H7 (cell line): ENCODE data around the gene FYCO1. TPM values are rescaled to one million over a fixed set of nuclear protein-coding genes. Genes with fewer than 3 reads are reported as not detected.

Experiments used
- DNase-seq: peaks from one replicate; pipeline ENCODE4 v3.0.0; 2012
- H3K27me3 ChIP-seq: 2 replicates; pipeline ENCODE4 v1.6.0; 2011; ENCODE audit warnings: mild to moderate bottlenecking, low read length; ENCODE audit not compliant: control insufficient read depth, insufficient read depth
- H3K36me3 ChIP-seq: replicated peaks from 2 replicates; pipeline ENCODE4 v1.5.1; 2011; ENCODE audit warnings: low read length; ENCODE audit not compliant: control insufficient read depth, insufficient read depth
- H3K4me3 ChIP-seq: 2 replicates; pipeline ENCODE4 v1.5.1; 2011; ENCODE audit warnings: low read depth, mild to moderate bottlenecking, control low read depth, low read length, moderate library complexity; ENCODE audit not compliant: insufficient read depth
- total RNA-seq: library from RNA; depleted of rRNA; stranded (reverse); fragments of >200 nt; shearing (Covaris generic); gene quantifications from 2 replicates; pipeline ENCODE4 v1.2.3, GENCODE V29; 2014

FYCO1 gene
- total RNA-seq, 1 experiment from 2014 or later: 4.9 TPM

- Histone ChIP-seq H3K36me3 (peaks cover 7% of the 10 kb centered on the region), H3K27me3 (no peaks in the 10 kb centered on the region), H3K4me3 (no peak overlapping the region)
- DNase-seq: no peak
Measured at GRCh38 chr3:45940781-45941365, 54.8 kb downstream of the FYCO1 start.

DNA sequence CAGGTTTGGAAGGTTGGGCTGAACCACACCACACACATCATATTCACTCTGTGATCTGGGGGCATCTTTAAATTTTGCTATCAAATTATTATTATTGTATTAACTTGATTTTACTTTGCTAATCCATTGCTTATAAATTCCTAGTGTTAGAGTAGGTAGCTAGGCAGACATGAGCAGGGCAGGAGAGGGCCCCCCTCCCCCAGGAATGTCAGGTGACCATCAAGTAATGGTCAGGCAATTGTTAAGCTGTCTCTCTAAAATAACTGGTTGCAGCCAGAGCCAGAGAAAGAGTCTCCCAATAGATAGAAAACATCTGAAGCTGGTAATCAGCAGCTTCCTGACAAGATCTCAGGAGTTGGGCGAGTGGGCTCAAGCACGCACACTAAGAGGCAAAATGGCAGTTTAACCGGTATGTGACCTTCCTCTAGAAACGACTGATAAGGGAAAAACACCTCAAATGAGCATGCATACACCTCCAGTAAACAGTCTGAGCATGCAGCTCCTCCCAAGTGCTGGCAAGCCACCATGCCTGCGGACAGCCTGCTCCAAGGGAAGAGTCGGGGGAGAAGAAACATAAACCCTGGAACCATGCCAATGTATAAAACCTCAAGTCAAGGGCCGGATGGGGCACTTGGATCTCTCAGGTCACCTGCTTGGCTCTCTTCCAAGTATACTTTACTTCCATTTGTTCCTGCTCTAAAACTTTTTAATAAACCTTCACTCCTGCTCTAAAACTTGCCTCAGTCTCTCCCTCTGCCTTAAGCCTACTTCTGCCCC, 55.4 kb downstream of the FYCO1 start:
- no peak overlapping the region for H3K4me3 ChIP-seq
- no peak for DNase-seq
- H3K36me3 ChIP-seq: peaks cover 9% of the 10 kb centered on the region
- no peaks in the 10 kb centered on the region for H3K27me3 ChIP-seq

DNA sequence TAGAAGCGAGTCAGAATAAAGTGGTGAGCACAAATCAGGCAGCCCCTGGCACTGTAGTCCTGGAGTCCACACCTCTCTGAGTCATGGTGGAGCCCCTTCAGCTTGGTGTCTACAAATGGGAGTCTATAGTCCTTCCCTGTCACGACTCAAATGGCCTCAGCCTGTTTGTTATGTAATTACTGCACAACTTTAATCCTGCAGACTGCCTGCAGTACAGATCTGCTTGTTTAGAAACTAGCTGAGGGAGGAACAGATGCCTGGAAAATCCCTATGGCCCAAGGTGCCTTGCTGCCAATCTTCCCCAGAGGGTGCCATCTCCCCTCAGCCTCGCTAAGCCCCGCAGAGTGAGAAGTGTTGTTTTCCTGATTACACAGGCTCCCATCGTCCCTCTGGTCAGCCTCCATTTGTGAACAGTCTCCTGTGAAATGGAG, 56.3 kb downstream of the FYCO1 start:
- DNase-seq: no peak
- no peaks in the 10 kb centered on the region for H3K27me3 ChIP-seq
- peaks cover 14% of the 10 kb centered on the region for H3K36me3 ChIP-seq
- no peak overlapping the region for H3K4me3 ChIP-seq

- Histone ChIP-seq H3K4me3 (no peak overlapping the region), H3K36me3 (peaks cover 14% of the 10 kb centered on the region), H3K27me3 (no peaks in the 10 kb centered on the region)
- DNase-seq: peak; percentile 82
Measured at GRCh38 chr3:45938864-45939263, 56.8 kb downstream of the FYCO1 start.

DNA sequence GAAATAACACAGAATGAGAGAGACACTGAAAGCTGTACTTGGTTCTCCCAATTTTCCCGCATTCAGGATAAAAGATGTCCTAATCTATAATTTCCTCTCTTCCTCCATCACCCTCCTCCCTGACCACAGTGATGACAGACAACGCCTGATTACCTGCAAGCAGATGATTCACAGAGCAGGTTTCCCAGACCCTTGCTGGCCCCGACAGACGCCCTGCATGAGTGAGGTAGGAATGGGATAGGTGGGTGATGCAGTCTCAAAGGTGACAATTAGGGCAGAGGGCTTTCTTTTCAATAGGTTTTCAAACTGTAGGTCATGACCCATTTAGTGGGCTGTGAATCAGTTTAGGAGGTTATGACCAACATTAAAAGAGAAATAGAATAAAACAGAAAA, 57.6 kb downstream of the FYCO1 start:
- peaks cover 16% of the 10 kb centered on the region for H3K36me3 ChIP-seq
- H3K4me3 ChIP-seq: no peak overlapping the region
- no peaks in the 10 kb centered on the region for H3K27me3 ChIP-seq
- DNase-seq: no peak

GRCh38 chr3:45937206-45938042, 58.2 kb downstream of the FYCO1 start:
- no peaks in the 10 kb centered on the region for H3K27me3 ChIP-seq

GRCh38 chr3:45936261-45936660, 59.4 kb downstream of the FYCO1 start:
- Histone ChIP-seq H3K4me3 (no peak overlapping the region), H3K27me3 (no peaks in the 10 kb centered on the region), H3K36me3 (peaks cover 23% of the 10 kb centered on the region)
- no peak for DNase-seq

More at GRCh38 chr3:45937206-45938042, 58.2 kb downstream of the FYCO1 start:
- Histone ChIP-seq H3K36me3 (peaks cover 17% of the 10 kb centered on the region), H3K4me3 (no peak overlapping the region)
- no peak for DNase-seq

- Histone ChIP-seq H3K27me3 (no peaks in the 10 kb centered on the region), H3K4me3 (no peak overlapping the region), H3K36me3 (peaks cover 37% of the 10 kb centered on the region)
- DNase-seq: no peak
Measured at GRCh38 chr3:45933591-45933990, 62.0 kb downstream of the FYCO1 start.

- no peaks in the 10 kb centered on the region for H3K27me3 ChIP-seq
- DNase-seq: no peak
- peaks cover 43% of the 10 kb centered on the region for H3K36me3 ChIP-seq
- H3K4me3 ChIP-seq: no peak overlapping the region
Measured at GRCh38 chr3:45932112-45932511, 63.5 kb downstream of the FYCO1 start.

GRCh38 chr3:45931496-45931895, 64.1 kb downstream of the FYCO1 start:
- no peak for DNase-seq
- H3K4me3 ChIP-seq: no peak overlapping the region
- H3K27me3 ChIP-seq: no peaks in the 10 kb centered on the region
- peaks cover 40% of the 10 kb centered on the region for H3K36me3 ChIP-seq

DNA sequence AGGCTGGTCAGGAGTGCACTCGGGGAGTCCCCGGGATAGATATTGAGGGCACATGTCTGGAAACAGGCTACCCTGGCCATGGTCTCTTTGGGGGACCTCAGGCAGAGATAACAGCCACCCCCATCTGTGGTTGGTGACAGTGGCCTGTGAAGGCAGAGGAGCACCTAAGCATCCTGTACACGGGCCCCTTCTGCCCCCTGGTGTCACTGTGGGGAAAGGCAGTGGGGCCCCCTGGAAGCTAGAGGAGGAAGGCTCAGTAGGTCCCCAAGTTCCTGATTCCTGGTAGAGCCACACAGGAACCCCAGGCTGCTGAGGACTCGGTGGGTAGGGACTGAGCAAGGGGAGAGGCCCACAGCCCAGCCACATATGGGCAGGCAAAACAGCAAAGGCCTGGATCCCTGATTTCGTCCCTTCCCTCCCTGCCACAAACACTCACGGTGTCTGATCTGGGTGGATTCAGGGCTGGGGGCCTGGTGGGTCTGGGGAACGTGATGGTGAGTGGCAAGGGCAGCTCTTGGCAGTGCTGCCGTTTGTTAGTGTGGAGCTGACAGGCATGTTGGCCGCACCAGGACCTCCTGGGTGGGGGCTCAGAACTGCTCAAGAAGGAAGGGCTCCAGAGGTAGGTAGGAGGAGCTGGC, 66.5 kb downstream of the FYCO1 start:
- H3K4me3 ChIP-seq: no peak overlapping the region
- peak; percentile 80 for DNase-seq
- H3K36me3 ChIP-seq: peaks cover 30% of the 10 kb centered on the region
- no peaks in the 10 kb centered on the region for H3K27me3 ChIP-seq

DNA sequence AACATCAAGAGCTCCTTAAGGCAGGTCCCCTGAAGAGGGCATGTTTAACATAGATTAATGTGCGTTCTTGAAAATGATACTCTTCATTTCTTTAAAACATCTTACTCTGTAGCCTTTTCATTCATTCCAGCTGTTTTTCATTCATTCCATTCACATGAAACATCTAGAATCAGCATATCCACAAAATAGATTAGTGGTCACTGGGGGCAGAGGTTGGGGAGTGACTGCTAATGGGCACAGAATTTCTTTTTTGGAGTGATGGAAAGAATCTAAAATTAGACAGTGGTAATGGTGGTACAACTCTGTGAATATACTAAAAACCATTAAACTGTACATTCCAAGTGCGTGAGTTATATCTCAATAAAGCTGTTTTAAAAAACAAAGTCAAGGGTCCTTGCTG, 67.7 kb downstream of the FYCO1 start:
- H3K4me3 ChIP-seq: no peak overlapping the region
- DNase-seq: no peak
- no peaks in the 10 kb centered on the region for H3K27me3 ChIP-seq
- H3K36me3 ChIP-seq: peaks cover 37% of the 10 kb centered on the region

DNA sequence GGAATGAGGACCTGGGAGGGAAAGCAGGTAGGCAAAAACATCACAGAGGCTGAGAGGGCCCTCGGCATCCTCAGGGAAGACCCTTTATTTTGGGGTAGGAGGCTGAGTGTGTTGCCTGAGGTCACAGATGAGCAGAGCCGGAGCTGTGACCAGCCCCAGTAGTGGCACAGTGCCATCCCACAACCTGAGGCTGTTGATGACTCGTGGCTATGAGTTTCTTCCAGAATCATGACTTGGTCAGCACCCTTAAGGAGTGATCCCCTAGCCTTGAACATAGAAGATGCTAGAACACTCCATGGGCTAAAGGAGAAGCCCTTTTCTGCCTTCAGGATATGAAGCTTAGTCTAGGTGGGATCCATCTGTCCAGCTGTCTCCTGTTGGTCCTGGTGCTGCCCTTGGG, 71.9 kb downstream of the FYCO1 start:
- H3K27me3 ChIP-seq: no peaks in the 10 kb centered on the region
- peaks cover 23% of the 10 kb centered on the region for H3K36me3 ChIP-seq
- no peak overlapping the region for H3K4me3 ChIP-seq
- no peak for DNase-seq

- H3K36me3 ChIP-seq: peaks cover 19% of the 10 kb centered on the region
- no peaks in the 10 kb centered on the region for H3K27me3 ChIP-seq
- H3K4me3 ChIP-seq: no peak overlapping the region
- no peak for DNase-seq
Measured at GRCh38 chr3:45922950-45923590, 72.6 kb downstream of the FYCO1 start.
